Liver (tissue), 3 donors: ENCODE data around the gene MICAL3.

Experiments used
- ATF3 ChIP-seq: IDR thresholded peaks from 2 replicates; pipeline ENCODE4 v1.6.1; 2016; ENCODE audit warnings: antibody characterized with exemption
- CTCF ChIP-seq: fragments of 150-350 bp; IDR thresholded peaks from 2 replicates; pipeline ENCODE4 v1.5.1; 2017; ENCODE audit warnings: improper control_type of control experiment, low read depth, low read length; ENCODE audit not compliant: missing input control
- GABPA ChIP-seq, 2 donors: IDR thresholded peaks in 1 of 2; conservative IDR thresholded peaks in 1 of 2; 2 replicates each; pipeline ENCODE4 v1.6.1; 2016; ENCODE audit warnings: antibody characterized with exemption in 2 of 2, mild to moderate bottlenecking in 1 of 2, moderate library complexity in 1 of 2
- JUND ChIP-seq, 2 donors: IDR thresholded peaks; 2 replicates each; pipeline ENCODE4 v1.6.1; 2016; ENCODE audit warnings: antibody characterized with exemption in 2 of 2
- MAX ChIP-seq: IDR thresholded peaks from 2 replicates; pipeline ENCODE4 v1.6.1; 2016; ENCODE audit warnings: antibody characterized with exemption
- NR2F2 ChIP-seq: IDR thresholded peaks from 2 replicates; pipeline ENCODE4 v1.6.1; 2016; ENCODE audit warnings: antibody characterized with exemption
- RAD21 ChIP-seq, 2 donors: IDR thresholded peaks; 2 replicates each; pipeline ENCODE4 v1.6.1; 2016; ENCODE audit warnings: antibody characterized with exemption in 2 of 2, mild to moderate bottlenecking in 2 of 2
- REST ChIP-seq: IDR thresholded peaks from 2 replicates; pipeline ENCODE4 v1.6.1; 2016; ENCODE audit warnings: antibody characterized with exemption, mild to moderate bottlenecking
- RXRA ChIP-seq, 2 donors: IDR thresholded peaks; 2 replicates each; pipeline ENCODE4 v1.6.1; 2017 to 2018; ENCODE audit warnings: antibody characterized with exemption in 2 of 2, mild to moderate bottlenecking in 1 of 2
- SP1 ChIP-seq: IDR thresholded peaks from 2 replicates; pipeline ENCODE4 v1.6.1; 2018; ENCODE audit warnings: antibody characterized with exemption, mild to moderate bottlenecking
- TAF1 ChIP-seq: conservative IDR thresholded peaks from 2 replicates; pipeline ENCODE4 v1.6.1; 2016; ENCODE audit warnings: antibody characterized with exemption, mild to moderate bottlenecking
- YY1 ChIP-seq: IDR thresholded peaks from 2 replicates; pipeline ENCODE4 v1.6.1; 2016; ENCODE audit warnings: antibody characterized with exemption, mild to moderate bottlenecking
- ZBTB33 ChIP-seq: IDR thresholded peaks from 2 replicates; pipeline ENCODE4 v1.6.1; 2016; ENCODE audit warnings: antibody characterized with exemption
- donor health status: healthy.
- donor health status: healthy.

GRCh38 chr22:17921871-17922821, 102.2 kb downstream of the MICAL3 start:
- TF ChIP-seq CTCF = no peak
- peak; percentile 49 for TF ChIP-seq SP1
- TF ChIP-seq RAD21 (IDR thresholded peaks at IDR 0.05) = peak; percentile 22 to 39
- no peak for TF ChIP-seq REST
- no peak for TF ChIP-seq TAF1
- no peak for TF ChIP-seq MAX
- TF ChIP-seq RXRA (IDR thresholded peaks at IDR 0.05) = peak; percentile 52 to 58
- TF ChIP-seq YY1 = peak; percentile 23
- no peak for TF ChIP-seq GABPA (IDR thresholded peaks at IDR 0.05 in 1 of 2, conservative IDR thresholded peaks at IDR 0.05 in 1 of 2)
- TF ChIP-seq ZBTB33 = no peak
- TF ChIP-seq NR2F2 = no peak
- TF ChIP-seq ATF3 = no peak
- TF ChIP-seq JUND (IDR thresholded peaks at IDR 0.05) = peak in 1 of 2 donors; percentile 22
